DMS 273 (cell line): Measurements from ENCODE around the gene ANKRD11.

ENCODE experiments used
- DNase-seq: peaks from one replicate; lab custom pipeline; 2025; ENCODE audit not compliant: unreplicated experiment; lab: John Stamatoyannopoulos, UW

Gene ANKRD11

DNA sequence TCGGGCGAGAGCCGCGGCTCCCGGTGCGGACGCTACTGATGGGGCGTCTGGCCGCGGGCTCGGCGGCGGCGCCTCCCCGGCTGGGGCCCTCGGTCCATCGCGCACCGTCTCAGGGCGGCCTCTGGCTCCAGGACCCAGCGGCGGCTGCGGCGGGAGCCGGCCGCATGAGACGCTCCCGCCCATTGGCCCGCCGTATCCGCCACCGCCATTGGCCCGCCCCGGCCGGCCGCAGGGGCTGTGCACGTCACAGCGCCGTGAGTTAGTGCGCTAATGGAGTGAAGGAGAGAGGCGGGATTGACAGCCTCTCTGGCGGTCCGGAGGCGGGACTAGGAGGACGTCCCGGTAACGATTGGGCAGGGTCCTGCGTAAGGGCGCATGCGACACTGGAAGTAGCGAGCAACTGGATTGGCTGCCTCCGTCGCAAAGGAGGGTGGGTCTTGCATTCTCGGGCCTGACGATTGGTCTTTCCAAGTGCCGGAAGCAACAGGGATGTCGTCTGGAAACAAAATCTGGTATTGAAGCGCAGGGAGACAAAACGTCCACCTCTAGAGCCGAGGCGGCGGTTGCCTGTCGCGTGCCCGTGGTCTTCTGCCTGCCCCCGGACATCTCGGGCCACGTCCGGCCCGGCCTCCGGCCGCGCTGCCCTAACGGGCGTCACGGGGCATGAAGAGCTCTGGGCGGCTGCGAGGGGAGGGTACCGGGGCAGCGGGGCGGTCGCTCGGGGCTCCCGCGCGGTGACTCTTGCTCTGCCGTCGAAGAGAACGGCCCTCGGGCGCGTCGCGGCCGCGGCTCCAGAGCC lies at the start of gene ANKRD11:
TSS of gene ANKRD11 (minus strand) at position 123 of the 799 bp plus-strand sequence. CDS start 173,542 bp downstream, outside the sequence.
- peak; percentile 100 for DNase-seq

DNA sequence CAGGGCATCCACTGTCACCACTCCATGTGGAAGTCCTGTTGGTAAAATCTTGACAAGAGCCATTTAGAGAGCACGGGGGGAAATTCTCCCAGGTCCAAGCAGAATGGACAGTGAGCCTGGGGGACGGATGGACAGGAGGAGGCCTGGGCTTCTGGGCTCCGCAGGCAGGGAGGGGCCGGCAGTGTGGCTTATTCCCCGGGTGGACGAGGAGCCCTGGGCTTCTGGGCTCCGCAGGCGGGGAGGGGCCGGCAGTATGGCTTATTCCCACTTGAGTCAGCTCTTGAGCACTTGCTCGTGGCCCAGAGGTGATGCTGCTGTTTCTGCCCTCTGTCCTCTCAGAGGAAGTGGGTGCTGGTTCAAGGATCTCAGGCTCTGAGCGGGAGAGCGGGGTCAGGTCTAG lies 47.9 kb upstream of the ANKRD11 start:
- DNase-seq: no peak

DNA sequence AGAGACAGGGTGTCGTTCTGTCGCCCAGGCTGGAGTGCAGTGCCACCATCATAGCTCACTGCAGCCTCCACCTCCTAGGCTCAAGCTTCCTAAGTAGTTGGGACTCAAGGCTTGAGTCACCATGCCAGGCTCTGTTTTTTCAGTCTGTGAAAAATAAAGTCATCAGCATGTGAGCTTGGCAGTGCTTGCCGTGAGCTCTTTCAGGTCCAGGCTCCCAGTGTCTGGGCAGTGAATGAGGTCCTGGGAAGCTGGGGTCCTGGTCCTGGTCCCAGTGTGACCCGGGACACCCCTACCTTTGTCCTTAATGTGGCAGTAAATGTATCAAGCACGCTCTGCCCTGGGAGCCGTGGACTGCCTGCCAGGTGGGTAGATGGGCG lies 47.2 kb upstream of the ANKRD11 start:
- no peak for DNase-seq

DNA sequence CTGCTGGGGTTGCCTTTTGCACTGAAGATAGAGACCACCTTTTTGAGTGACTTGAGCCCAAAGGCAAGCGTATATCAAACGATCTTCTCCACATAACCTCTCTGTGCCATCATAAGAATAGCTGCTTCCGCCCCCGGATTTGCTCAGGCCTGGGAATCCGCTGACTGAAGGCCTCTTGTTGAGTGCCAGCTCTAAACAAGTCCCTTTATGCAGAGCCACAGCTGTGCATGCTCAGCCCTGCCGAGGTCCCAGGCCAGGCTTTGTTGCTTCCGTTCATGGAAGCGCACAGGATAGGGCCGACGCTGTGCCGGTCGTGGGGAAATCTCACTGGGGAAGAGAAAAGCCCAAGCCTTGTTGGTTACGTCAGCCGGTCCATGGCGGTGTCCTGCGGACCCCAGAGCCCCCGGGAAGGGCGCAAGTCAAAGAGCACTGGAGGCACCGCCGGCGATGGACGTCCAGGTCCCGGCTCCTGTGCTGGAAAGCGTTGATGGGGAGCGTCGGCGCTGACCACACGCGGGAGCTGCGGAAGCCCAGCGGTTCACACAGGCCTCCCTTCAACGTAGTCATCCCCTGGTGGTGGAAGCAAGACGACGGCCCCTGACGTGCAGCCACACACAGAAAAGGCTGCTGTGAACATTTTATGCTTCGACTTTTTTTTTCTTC lies 46.7 kb upstream of the ANKRD11 start:
- no peak for DNase-seq

DNA sequence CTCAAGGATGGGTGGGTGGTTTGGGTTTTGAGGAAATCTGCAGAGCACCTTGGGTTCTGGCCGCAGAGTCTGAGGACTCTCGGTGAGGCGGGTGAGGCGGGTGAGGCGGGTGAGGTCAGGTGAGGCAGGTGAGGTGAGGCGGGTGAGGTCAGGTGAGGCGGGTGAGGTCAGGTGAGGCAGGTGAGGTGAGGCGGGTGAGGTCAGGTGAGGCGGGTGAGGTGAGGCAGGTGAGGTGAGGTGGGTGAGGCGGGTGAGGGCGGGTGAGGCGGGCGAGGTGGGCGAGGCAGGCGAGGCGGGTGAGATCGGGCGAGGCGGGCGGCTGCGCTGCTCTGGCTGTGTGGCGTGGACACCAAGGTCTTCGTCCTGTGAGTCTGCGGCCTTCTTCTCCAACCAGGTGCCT lies 46.0 kb upstream of the ANKRD11 start:
- no peak for DNase-seq

DNA sequence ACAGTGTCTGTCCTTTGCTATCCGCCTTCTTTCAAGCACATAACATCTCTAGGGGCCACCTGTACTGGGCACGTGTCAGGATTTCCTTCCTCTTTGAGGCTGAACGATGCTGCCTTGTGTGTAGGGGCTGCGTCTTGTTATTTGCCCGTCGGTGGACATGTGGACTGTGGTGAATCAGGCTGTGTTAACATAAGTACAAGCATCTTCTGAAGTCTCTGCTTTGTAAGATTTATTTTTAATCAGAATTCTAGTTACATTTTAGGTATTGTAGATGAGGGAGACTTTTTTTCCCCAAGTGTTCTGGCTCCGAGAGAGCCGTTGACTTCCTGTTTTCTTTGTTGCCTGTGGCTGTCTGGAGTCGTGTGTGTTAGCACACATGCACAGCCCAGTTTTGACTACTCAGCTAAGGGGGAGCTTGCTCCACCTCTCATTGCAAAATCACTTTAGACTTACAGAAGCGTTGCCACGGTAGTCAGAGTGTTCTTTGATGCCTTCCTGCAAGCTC lies 43.9 kb upstream of the ANKRD11 start:
- no peak for DNase-seq

DNA sequence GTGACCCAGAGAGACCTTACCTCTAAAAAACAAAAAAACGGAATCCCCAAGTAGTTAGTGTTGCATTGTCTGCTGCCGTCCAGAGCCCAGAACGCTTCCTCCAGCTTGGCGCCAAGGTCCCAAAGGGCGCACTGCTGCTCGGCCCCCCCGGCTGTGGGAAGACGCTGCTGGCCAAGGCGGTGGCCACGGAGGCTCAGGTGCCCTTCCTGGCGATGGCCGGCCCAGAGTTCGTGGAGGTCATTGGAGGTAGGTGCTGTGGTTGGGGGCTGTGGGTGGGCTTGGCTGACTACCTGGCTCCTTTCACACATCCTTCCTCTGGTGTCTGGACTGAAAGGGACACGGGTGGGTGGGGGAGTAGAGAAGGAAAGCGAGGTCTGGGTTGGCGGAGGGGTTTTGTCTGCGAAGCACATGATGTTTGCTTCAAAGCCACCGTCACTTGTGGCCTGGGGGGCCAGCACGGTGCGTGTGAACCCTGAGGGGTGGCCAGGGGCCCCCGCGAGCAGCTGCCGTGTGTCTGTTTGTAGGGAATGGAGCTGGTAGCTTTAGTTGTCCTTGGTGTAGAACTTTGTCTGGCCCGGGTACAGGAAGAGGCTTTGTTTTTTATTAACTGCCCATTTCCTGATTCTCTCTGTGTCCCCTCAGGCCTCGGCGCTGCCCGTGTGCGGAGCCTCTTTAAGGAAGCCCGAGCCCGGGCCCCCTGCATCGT lies 41.6 kb upstream of the ANKRD11 start:
- DNase-seq: no peak

DNA sequence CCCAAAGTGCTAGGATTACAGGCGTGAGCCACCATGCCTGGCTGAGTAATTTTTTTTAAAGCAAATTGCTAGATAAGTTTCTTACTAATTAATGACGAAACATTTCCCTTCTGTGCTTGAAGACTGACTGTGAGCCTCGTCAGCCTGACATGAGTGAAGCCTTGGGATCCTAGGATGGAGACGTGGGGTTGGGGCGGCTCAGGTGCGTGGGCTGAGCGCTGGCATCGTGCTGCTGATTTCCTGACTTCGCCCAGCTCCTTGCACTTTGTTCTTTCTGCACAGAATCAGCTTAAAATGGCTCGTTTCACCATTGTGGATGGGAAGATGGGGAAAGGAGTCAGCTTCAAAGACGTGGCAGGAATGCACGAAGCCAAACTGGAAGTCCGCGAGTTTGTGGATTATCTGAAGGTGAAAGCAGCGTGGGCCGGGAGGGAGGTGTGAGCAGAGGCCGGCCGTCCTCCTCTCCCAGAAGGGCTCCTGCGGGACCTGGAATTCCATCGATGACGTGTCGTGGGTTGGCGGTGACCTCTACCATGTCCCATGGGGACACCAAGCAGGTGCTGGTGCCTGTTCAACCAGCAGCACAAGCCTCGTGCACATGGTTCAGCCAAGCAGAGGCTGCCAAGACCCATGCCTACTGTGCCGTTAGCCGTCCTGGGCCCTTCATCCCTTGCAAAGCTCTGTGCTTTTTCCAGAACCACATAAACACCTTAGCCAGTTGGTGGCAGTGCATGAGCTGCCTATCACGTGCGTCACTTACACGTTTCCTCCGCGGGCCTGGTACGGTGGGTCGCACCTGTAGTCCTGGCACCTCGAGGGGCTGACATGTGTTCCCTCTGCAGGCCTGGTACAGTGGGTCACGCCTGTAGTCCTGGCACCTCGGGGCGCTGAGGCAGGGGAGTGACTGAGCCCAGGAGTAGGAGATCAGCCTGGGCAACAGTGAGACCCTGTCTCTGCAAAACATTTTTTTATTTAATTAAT lies 40.3 kb upstream of the ANKRD11 start:
- no peak for DNase-seq

DNA sequence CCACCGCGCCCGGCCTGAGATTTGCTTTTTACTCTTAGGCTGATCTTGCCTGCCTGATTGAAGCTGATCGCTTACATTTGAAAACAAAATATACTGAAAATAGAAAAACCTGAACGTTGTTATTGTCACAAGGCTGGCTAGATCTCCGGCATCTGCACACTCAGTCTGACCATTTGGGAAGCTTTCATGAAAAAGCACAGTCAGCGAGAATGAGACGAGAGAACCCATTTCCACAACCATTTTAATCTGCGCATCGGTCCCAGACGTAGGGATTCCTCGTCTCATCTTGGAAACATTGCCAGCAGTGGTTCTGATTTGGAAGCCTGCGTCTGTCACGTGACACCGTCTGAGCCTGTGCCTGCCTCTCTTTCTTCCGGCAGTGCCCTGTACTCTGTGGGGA lies 38.7 kb upstream of the ANKRD11 start:
- DNase-seq: no peak

DNA sequence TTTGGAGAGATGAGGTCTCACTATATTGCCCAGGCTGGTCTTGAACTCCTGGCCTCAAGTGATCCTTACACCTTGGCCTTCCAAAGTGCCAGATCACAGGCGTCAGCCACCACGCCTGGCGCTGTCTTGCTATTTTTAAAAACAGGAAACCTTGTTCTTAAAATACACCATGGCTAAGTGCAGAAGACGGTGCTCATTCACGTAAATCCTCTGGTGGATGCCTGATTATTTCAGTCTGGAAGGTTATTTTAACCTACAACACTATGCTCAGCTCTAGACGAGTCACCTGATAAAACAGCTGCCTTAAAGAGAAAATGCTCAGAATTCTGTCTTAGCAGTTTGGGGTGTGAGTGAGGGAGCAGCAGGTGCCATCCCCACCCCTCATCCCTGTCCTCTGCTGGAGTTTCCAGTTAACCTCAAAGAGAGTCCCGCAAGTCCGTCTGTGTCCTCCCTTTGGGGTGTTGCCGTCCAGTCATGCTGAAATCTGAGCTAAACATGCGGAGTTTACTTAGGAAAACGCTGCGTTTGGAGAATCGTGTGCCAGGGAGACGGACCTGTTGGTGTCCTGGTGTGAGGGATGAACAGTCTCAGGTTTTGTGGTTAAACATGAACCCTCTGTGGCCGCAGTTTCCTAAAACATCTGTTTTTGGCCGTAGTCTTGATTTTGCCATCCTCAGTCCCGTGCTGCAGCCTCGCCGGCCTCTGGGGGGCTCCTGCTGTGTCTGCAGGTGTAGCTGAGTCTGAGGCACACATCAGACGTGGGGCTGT lies 35.0 kb upstream of the ANKRD11 start:
- no peak for DNase-seq

DNA sequence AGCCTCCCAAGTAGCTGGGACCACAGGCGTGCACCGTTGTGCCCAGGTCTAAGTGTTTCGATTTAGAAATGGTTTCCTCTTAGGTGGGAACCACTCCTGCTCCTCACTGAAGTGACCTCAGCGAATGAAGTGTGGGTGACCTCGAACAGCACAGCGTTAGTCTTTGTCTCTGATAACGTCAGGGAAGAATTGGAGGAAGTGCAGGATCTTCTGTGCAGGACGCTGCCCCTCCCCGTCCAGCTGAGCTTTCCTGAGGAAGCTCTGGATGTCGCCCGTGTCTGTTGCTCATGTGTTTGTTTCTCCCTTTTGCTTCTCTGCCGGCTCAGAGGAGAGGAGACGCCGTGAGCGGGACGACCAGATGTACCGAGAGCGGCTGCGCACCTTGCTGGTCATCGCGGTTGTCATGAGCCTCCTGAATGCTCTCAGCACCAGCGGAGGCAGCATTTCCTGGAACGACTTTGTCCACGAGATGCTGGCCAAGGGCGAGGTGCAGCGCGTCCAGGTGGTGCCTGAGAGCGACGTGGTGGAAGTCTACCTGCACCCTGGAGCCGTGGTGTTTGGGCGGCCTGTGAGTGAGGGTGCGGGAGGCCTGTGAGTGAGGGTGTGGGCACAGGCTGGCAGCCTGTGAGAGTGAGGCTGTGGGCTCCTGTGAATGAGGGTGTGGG lies 33.5 kb upstream of the ANKRD11 start:
- DNase-seq: no peak

DNA sequence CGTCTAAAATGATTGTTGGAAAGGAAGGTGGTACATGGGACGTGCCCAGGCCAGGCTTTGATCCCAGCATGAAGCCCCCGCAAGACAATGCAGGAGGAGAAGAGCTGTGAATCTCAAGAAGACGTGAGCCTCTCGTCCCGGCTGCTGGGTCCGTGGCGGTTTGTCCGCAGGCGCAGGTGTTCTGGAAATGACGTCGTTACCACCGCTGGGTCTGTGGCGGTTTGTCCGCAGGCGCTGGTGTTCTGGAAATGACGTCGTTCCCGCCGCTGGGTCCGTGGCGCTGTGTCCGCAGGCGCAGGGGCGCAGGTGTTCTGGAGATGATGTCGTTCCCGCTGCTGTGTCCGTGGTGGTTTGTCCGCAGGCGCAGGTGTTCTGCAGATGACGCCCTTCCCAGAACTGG lies 31.9 kb upstream of the ANKRD11 start:
- DNase-seq: no peak

DNA sequence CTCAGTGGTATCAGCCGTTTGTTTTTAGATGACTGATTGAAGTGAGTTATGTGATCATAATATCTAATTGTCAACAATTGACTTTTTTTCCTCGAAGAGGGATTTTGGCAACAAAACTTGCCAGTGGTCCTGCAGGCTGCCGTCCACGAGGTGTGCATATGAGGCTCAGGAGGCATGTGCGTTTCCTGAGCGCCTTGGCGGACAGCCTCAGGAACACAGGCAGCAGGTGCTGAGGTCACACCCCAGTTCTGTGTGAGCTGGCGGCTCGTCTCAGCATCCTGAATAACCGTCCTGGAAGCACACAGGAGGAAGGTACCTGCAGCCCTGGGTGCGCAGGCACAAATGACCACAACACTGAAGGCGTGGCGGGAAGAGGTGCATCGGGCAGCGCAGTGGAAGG lies 29.5 kb upstream of the ANKRD11 start:
- DNase-seq: no peak

DNA sequence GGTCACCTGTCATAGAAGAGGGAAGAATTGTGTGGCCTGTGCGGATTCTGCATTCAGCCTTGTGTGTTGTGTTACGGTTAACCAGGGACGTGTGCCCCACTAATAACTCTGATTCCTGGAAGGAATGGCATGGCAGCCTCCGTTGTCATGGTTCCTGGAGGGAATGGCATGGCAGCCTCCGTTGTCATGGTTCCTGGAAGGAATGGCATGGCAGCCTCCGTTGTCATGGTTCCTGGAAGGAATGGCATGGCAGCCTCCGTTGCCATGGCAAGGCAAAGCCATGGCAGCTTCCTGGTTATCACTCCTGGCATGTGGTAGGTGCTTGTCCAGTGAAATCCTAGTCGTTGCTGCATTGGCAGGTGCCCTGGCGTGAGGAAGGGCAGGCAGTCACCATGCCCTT lies 26.8 kb upstream of the ANKRD11 start:
- no peak for DNase-seq

DNA sequence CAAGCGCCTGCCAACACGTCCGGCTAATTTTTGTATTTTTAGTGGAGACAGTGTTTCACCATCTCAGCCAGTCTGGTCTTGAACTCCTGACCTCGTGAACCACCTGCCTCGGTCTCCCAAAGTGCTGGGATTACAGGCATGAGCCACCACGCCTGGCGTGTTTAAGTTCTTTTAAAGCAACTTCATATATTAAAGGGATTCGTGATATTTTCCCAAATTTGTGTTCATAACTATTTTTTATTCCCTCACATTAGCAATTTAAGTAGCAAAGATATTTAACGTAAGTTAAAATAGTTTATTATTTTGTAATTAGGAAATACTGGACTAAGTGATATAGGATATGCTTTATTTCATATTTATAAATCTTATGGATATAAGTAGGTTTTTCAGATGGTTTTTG lies 22.1 kb upstream of the ANKRD11 start:
- no peak for DNase-seq

DNA sequence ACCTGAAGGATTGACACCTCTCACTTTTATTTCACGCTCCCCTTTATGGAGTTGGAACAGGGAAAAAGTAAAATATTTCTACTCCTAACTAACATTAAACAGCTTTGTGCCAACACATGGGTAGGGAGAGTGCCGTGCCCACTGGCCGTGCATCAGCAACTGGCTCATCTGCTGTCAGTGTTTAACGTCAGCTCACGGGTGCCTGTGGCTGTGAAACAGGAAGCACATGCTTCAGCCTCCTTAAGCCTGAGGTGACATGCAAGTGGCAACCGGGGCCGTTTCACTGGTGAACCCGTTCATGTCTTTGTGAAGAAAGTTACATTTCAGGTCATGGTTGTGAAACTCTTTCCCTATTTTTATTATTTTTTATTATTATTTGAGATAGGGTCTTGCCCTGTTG lies 21.0 kb upstream of the ANKRD11 start:
- DNase-seq: no peak

DNA sequence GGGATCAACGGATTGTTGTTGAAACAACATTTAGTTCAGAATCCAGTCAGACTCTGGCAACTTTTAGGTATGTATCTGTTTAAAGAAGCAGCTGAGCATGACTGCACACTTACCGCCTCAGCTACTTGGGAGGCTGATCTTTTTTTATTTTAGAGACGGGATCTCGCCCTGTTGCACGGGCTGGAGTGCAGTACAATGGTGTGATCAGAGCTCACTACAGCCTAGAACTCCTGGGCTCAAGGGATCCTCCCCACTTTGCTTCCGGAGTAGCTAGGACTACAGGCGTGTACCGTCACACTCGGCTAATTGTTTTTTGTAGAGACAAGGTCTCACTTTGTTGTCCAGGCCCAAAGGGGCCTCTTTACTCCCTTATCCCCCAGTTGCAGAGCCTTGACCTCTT lies 20.2 kb upstream of the ANKRD11 start:
- DNase-seq: no peak

DNA sequence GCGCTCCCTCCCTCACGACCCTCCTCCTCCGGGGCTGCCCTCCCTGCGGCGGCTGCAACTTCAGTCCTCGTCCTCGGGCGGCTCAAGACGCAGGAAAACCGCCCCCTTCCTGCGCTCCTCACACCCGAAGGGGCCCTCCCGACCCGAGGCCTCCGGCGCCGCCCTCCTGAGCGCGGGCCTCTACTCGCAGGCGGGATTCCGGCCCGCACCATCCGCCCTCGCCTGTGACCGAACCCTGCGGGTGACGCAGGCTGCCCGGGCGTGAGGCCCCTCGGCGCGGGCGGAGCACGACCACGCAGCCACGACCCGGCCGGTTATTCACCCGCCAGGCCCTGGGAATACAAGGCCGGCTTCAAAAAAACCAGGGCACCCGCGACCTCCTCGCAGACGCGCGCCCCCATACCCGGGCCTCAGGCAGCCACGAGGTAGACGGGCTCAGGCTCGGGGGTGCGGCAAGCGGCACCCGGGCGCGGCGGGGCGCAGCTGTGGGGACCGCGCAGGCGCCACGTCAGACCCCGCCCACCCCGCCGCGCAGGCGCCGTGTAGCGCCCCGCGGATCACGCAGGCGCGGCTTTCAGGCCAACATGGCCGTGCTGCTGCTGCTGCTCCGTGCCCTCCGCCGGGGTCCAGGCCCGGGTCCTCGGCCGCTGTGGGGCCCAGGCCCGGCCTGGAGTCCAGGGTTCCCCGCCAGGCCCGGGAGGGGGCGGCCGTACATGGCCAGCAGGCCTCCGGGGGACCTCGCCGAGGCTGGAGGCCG lies 17.7 kb upstream of the ANKRD11 start, which contains the start of gene SPG7:
TSS of gene SPG7 (plus strand) at position 570 of the 757 bp plus-strand sequence. CDS start at position 585, 15 bp downstream.
- peak; percentile 95 for DNase-seq
